MM.1S (cell line): ENCODE data around the gene TTC9C.

Experiments
- DNase-seq: peaks from one replicate; pipeline ENCODE4 v3.0.0-alpha.2; 2015
- H2AFZ ChIP-seq: fragments of 300-600 bp; sonication (generic); 2 replicates; pipeline ENCODE4 v1.6.0; 2016; ENCODE audit warnings: antibody characterized with exemption, low read length
- H3F3A ChIP-seq: fragments of 300-600 bp; sonication (generic); 2 replicates; pipeline ENCODE4 v1.6.1; 2016; ENCODE audit warnings: mild to moderate bottlenecking, antibody characterized with exemption, low read length, moderate library complexity, mixed read lengths; ENCODE audit not compliant: insufficient read depth
- H3K27ac ChIP-seq: fragments of 300-600 bp; sonication (generic); 2 replicates; pipeline ENCODE4 v1.5.1; 2016; ENCODE audit warnings: mild to moderate bottlenecking, low read length
- H3K27me3 ChIP-seq: fragments of 300-600 bp; sonication (generic); replicated peaks from 2 replicates; pipeline ENCODE4 v1.6.0; 2016; ENCODE audit warnings: low read length; ENCODE audit not compliant: insufficient read depth
- H3K36me3 ChIP-seq: fragments of 300-600 bp; sonication (generic); replicated peaks from 2 replicates; pipeline ENCODE4 v1.6.1; 2016; ENCODE audit warnings: mild to moderate bottlenecking, low read length, mixed read lengths; ENCODE audit not compliant: insufficient read depth
- H3K4me1 ChIP-seq: fragments of 300-600 bp; sonication (generic); 2 replicates; pipeline ENCODE4 v1.6.1; 2016; ENCODE audit warnings: low read length, mixed read lengths
- H3K4me2 ChIP-seq: fragments of 300-600 bp; sonication (generic); 2 replicates; pipeline ENCODE4 v1.6.0; 2016; ENCODE audit warnings: low read depth, low read length
- H3K4me3 ChIP-seq: fragments of 300-600 bp; sonication (generic); 2 replicates; pipeline ENCODE4 v1.5.1; 2016; ENCODE audit warnings: low read length, mixed read lengths
- H3K79me2 ChIP-seq: fragments of 300-600 bp; sonication (generic); 2 replicates; pipeline ENCODE4 v1.6.1; 2016; ENCODE audit warnings: mixed run types, low read length, mixed read lengths
- H3K9ac ChIP-seq: fragments of 300-600 bp; sonication (generic); 2 replicates; pipeline ENCODE4 v1.6.1; 2016; ENCODE audit warnings: low read length, mixed read lengths
- H3K9me2 ChIP-seq: fragments of 300-600 bp; sonication (generic); replicated peaks from 2 replicates; pipeline ENCODE4 v1.6.1; 2016; ENCODE audit warnings: mild to moderate bottlenecking, low read length, mixed read lengths; ENCODE audit not compliant: insufficient read depth
- H3K9me3 ChIP-seq: fragments of 300-600 bp; sonication (generic); replicated peaks from 2 replicates; pipeline ENCODE4 v1.6.1; 2016; ENCODE audit warnings: mild to moderate bottlenecking, low read length, mixed read lengths; ENCODE audit not compliant: insufficient read depth
- H4K20me1 ChIP-seq: fragments of 300-600 bp; sonication (generic); 2 replicates; pipeline ENCODE4 v1.6.1; 2016; ENCODE audit warnings: mild to moderate bottlenecking, low read length, moderate library complexity, mixed read lengths; ENCODE audit not compliant: insufficient read depth
- EZH2 ChIP-seq: fragments of 300-600 bp; sonication (generic); optimal IDR thresholded peaks from 2 replicates; pipeline ENCODE3; 2017; ENCODE audit warnings: low read depth, mild to moderate bottlenecking, antibody characterized with exemption, low read length, mixed read lengths
- EZH2phosphoT487 ChIP-seq: fragments of 300-600 bp; sonication (generic); IDR thresholded peaks from 2 replicates; pipeline ENCODE4 v1.6.1; 2018; ENCODE audit warnings: antibody characterized with exemption, low read length
- TF ChIP-seq, protein P1 (sequence below): fragments of 300-600 bp; sonication (generic); IDR thresholded peaks from 2 replicates; pipeline ENCODE4 v1.5.1; 2016; ENCODE audit warnings: antibody characterized with exemption, low read length, mixed read lengths

The TTC9C gene

DNA sequence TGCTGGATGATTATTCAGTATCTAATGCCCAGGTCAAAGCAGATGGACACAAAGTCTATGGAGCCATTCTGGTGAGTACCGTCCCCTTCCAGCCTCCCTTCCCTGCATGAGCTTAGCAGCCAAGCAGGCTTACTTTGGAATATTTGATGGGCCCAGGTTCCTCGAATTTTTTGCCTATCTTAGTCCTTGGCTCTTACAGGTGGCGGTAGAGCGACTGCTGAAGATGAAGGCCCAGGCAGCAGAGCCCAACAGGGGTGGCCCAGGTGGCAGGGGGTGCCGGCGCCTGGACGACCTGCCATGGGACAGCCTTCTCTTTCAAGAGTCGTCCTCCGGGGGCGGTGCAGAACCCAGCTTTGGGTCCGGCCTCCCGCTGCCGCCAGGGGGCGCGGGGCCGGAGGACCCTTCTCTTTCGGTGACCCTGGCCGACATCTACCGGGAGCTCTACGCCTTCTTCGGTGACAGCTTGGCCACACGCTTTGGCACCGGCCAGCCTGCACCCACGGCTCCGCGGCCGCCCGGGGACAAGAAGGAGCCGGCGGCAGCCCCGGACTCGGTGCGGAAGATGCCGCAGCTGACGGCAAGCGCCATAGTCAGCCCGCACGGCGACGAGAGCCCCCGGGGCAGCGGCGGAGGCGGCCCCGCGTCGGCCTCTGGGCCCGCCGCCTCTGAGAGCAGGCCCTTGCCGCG lies 58.2 kb downstream of the TTC9C start:
- peaks cover 21% of the 10 kb centered on the region for H3K4me1 ChIP-seq
- TF ChIP-seq, protein P1, sequence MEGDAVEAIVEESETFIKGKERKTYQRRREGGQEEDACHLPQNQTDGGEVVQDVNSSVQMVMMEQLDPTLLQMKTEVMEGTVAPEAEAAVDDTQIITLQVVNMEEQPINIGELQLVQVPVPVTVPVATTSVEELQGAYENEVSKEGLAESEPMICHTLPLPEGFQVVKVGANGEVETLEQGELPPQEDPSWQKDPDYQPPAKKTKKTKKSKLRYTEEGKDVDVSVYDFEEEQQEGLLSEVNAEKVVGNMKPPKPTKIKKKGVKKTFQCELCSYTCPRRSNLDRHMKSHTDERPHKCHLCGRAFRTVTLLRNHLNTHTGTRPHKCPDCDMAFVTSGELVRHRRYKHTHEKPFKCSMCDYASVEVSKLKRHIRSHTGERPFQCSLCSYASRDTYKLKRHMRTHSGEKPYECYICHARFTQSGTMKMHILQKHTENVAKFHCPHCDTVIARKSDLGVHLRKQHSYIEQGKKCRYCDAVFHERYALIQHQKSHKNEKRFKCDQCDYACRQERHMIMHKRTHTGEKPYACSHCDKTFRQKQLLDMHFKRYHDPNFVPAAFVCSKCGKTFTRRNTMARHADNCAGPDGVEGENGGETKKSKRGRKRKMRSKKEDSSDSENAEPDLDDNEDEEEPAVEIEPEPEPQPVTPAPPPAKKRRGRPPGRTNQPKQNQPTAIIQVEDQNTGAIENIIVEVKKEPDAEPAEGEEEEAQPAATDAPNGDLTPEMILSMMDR = peak; percentile 98
- no peak for TF ChIP-seq EZH2
- DNase-seq = peak; percentile 91
- no peaks in the 10 kb centered on the region for H4K20me1 ChIP-seq
- no peaks in the 10 kb centered on the region for H3K9me3 ChIP-seq
- peak overlapping the region; percentile 92 for H3K4me2 ChIP-seq
- H3F3A ChIP-seq = peaks cover 28% of the 10 kb centered on the region
- no peaks in the 10 kb centered on the region for H3K9me2 ChIP-seq
- H3K9ac ChIP-seq = peak overlapping the region; percentile 74
- no peaks in the 10 kb centered on the region for H3K27me3 ChIP-seq
- peak overlapping the region; percentile 80 for H3K4me3 ChIP-seq
- H3K27ac ChIP-seq = peak overlapping the region; percentile 76; the same call in 1 of the 2 replicates
- peaks cover 44% of the 10 kb centered on the region for H3K79me2 ChIP-seq
- H3K36me3 ChIP-seq = no peaks in the 10 kb centered on the region
- H2AFZ ChIP-seq = peak overlapping the region; percentile 34; the same call in 1 of the 2 replicates

DNA sequence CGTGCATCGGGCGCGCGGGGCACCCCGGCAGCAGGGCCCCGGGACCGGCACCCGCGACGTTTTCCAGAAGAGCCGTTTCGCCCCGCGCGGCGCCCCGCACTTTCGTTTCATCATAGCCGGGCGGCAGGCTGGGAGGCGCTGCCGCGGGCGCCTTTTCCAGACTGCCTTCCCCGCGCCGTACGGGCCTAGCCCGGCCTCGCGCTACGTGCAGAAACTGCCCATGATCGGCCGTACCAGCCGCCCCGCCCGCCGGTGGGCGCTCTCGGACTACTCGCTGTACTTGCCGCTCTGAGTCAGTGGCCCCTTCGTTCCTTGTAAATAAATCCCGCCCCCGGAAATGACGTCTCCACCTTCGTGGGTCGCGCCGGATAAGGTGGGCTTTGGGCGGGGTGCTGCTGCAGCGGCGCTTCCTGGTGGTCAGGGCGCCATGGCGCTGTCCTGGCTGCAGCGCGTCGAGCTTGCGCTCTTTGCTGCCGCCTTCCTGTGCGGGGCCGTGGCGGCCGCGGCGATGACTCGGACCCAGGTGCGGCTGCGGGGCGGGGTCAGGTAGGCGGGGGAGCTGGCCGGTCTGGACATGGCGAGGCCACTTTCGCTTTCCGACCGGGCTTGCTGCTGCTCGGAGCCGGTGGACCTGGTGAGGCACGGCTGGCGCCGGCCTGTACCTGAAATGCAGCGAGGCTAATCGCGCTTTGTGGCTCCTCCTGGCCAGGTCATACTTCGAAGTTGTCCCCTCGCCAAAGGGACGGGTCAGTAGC lies 58.9 kb downstream of the TTC9C start, which contains the start of gene TMEM179B:
Gene TMEM179B, plus strand, starts transcription at position 398 of the 755 bp plus-strand sequence. Its CDS starts 30 bp downstream, at position 428.
- Histone ChIP-seq H3F3A (peaks cover 31% of the 10 kb centered on the region), H3K9ac (peak within 1 kb of the TSS; percentile 74), H3K79me2 (peaks cover 48% of the 10 kb centered on the region), H3K4me1 (peaks cover 23% of the 10 kb centered on the region), H3K27ac (peak within 1 kb of the TSS; percentile 76), H2AFZ (peak within 1 kb of the TSS; percentile 47), H3K9me3 (no peaks in the 10 kb centered on the region), H3K4me2 (peak within 1 kb of the TSS; percentile 92), H3K4me3 (peak within 1 kb of the TSS; percentile 80), H3K27me3 (no peaks in the 10 kb centered on the region), H4K20me1 (no peaks in the 10 kb centered on the region), H3K9me2 (no peaks in the 10 kb centered on the region), H3K36me3 (no peaks in the 10 kb centered on the region)
- TF ChIP-seq EZH2phosphoT487 (no peak), EZH2 (no peak)
- TF ChIP-seq, protein P1 = peak; percentile 52
- DNase-seq = peak; percentile 98
